GM21528 (cell line): ENCODE results near the gene ASAP2.

ENCODE experiments used
- ATAC-seq: cut with Tn5 transposase; IDR thresholded peaks from one replicate; pipeline ENCODE4 v1.9.1; 2021; ENCODE audit warnings: mild to moderate bottlenecking, moderate library complexity; ENCODE audit not compliant: unreplicated experiment, low FRiP score

Gene ASAP2

DNA sequence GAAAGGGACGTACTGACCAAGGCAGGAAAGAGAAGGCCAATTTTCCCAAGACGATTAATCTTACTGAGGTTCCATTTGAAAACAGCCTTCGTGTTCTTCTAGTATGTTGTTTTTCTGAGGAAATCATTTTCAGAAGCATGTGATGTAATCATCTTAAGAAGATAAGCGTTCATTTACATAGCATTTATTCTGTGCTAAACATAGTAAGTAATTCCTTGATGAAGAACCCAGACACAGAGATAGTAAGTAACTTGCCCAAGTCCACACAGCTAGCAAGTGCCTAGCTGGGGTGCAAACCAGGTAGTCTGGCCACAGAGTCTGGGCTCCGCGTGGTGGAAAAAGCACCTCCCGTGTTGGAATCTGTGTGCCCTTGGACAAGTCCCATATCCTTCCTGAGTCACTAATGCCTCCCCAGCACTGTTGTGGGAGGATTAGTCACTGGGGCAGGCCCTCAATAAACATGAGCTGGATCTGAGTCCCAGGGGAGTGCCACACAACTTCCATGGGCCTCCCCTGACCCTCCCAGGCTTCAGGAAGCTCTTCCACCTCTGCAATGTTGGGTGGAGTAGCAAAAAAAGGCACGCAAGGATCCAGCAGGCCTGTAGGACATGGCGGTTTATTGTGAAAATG, 26.9 kb upstream of the ASAP2 start:
- ATAC-seq, result no peak

GRCh38 chr2:9184361-9184760, 22.3 kb upstream of the ASAP2 start:
- no peak for ATAC-seq

- no peak for ATAC-seq
Measured at GRCh38 chr2:9187620-9188214, 18.9 kb upstream of the ASAP2 start.

- ATAC-seq, result no peak
Measured at GRCh38 chr2:9188823-9189222, 17.8 kb upstream of the ASAP2 start.

DNA sequence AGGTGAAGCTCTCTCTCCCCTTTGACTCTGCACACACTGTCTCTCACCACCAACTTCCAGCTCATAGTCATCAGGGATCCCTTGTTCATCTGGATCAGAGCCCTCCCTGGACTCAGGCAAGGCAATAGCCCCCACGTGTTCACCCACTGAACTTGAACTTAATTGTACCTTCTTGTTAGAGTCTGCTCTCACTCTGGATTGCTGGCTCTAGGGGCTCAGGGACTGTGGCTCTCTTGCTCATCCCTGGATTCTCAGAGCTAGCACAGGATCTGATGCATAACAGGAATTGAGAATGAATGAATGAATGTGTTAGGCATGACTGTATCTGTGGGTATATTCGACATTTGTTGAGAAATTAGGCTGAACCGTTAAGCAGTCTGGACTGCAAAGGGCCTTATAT, 16.7 kb upstream of the ASAP2 start:
- no peak for ATAC-seq

- ATAC-seq, result no peak
Measured at GRCh38 chr2:9191041-9191481, 15.6 kb upstream of the ASAP2 start.

DNA sequence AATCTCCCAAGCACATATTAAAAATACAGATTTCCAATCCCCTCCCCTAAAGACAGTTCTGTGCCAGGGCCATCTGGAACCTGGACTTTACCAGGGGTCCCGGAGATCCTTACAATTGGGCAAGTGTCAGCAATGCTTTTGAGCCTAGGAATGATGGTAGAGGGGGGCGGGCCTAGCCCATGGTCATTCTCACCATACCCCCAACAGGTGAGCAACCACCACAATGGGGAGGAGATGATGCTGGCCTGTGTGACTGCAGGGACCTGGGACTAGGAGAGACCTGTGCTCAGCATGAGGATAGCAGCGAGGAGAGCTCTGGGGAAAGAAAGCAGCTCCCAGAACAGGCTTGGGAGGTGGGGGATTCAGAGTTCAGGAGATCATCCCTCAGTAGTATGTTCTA, 13.9 kb upstream of the ASAP2 start:
- ATAC-seq, result no peak

GRCh38 chr2:9194352-9194751, 12.3 kb upstream of the ASAP2 start:
- no peak for ATAC-seq

DNA sequence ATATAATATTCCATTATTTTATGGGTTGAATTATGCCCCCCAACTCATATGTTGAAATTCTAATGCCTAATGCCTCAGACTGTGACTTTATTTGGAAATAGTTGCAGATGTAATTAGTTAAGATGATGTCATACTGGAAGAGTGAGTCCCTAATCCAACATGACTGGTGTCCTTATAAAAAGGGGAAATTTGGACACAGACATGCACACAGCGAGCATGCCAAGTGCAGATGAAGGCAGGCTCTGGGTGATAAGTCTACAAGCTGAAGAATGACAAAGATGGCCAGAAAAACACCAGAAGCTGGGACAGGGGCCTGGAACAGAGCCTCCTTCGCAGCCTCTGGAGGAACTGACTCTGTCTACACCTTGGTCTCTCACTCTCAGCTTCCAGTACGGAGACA, 10.0 kb upstream of the ASAP2 start:
- no peak for ATAC-seq

- no peak for ATAC-seq
Measured at GRCh38 chr2:9197916-9198315, 8.7 kb upstream of the ASAP2 start.

GRCh38 chr2:9199716-9200632, 6.6 kb upstream of the ASAP2 start:
- no peak for ATAC-seq

- ATAC-seq, result no peak
Measured at GRCh38 chr2:9200633-9201015, 6.0 kb upstream of the ASAP2 start.

GRCh38 chr2:9201185-9201891, 5.3 kb upstream of the ASAP2 start:
- no peak for ATAC-seq

DNA sequence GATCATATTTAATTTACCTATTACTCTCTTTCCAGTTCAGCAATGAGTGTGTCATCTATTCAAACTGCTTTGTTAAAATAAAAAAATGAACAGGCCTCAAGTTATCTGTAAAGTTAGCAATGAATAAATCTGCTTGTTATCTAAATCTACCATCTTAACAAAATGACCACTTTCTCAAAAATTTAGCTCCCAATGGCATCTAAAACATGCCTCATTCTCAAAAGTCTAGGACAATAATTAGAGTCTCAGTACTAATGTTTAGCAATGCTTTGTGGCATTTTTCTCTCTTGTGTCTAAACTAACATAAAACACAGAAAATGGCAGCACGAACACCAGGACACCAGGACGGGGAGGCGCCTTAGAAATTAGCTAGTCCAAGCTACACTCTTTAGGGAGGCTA, 3.6 kb upstream of the ASAP2 start:
- ATAC-seq, result no peak

DNA sequence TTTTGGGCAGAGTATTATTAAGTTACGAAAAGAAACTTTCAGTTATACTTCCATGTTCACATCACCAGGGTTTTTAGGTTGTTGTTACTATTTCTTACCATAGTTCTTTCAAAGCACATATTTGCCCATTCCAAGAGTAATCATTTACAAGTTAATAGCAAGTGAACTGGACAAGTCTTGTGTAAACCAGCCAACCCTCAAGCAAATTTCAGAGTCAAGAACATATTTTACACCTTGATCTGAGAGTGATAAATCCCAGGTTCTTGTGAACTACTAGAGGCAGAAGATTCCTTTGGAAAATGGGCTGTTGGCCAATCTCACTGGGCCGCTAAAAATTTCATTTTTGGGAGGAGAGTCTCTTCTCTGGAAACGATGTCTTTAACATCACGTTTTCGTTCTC, 2.7 kb upstream of the ASAP2 start:
- ATAC-seq, result no peak

GRCh38 chr2:9204939-9205338, 1.7 kb upstream of the ASAP2 start:
- ATAC-seq, result no peak

DNA sequence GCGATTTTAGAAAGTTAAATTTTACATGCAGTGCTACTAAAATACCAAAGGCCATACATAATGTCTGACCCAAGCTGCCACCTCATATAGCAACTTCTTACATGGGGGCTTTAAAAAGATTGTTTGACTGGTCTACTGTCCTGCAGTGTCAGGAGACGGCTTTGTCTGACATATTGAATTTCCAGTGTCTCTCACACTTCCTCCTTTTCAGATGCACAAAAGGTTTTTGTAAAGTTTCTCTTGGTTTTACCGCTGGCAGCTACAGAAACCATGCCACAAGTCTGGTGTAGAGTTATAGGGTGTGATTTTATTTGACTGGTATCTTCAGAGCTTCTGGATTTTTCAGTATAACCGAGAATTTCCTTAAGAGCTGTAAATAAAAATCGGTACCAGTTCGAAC, 1.1 kb upstream of the ASAP2 start:
- ATAC-seq, result no peak

GRCh38 chr2:9206991-9207640, 504 bp downstream of the ASAP2 start:
- ATAC-seq, result peak; percentile 30

DNA sequence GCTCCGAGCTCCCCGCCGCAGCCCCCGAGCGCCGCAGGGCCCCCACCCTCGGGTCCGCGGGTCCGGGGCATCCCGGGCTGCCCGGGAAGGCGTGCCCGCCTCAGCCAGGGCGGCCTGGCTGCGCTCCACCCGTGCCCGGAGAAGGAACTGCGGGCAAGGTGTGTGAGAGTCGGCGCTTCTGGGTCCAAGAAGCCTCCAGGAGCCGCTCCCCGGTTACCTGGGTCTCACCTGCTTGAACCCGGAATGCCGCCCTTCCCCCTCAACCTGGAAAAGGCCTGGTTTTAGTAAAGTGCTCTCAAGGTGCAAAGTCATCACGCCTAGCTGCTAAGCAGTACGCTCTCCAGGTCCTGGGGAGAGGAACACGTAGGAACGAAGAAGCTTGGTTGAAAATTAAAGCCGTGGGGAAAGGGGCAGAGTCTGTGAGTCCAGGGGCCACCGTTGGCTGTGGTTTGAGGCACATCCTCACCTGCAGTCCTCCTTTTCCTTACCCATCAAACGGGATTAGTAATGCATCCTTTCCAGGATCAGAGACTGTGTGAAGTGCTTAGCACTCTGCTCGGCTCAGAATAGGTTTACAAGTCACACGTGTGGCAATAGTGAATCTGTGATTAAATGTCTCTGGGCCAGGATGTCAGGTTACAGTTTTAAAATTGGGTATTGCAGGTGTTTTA, 1.2 kb downstream of the ASAP2 start:
- ATAC-seq, result no peak

DNA sequence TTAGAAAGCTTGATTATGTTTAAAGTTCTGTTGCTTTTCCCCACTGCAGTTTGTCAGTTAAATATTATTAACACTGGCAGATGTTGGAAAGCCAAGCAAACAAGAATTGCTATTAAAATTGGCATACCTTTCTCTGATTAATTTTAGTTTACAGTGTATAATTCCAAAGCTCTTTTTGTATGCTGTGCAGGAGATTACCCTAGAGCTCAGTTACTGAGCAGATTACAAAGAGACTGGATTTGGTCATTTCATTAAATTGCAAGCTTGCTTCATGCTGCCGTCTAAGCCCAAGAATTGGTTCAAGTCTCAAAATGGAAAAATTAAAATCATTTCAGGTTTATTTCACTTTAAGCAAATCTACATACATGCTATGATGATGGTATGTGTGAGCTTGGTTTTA, 2.3 kb downstream of the ASAP2 start:
- no peak for ATAC-seq
